ENCODE results near the gene ZNF644.
"Not testable (repeated sequence)": the region's sequence is repeated elsewhere in the genome, so short reads cannot be mapped to it uniquely, and the experiment has no call there.

ZNF644 gene

GRCh38 chr1:91059157-91059556 is 37.3 kb upstream of the ZNF644 start:
- no peak for TF ChIP-seq CTCF (IDR thresholded peaks at IDR 0.05; ENCODE audit: poor library complexity, severe bottlenecking)
- no peaks in the 10 kb centered on the region for H3K9me3 ChIP-seq (ENCODE audit: severe bottlenecking)
- H3K36me3 ChIP-seq (ENCODE audit: low read depth), result no peaks in the 10 kb centered on the region
- ATAC-seq (ENCODE audit: low read depth), result no peak
- no peak overlapping the region for H3K4me3 ChIP-seq (ENCODE audit: severe bottlenecking)
- H3K27ac ChIP-seq (ENCODE audit: poor library complexity, severe bottlenecking), result no peak overlapping the region
- DNase-seq (ENCODE audit: low spot score), result no peak
- H3K27me3 ChIP-seq (ENCODE audit: insufficient read depth, poor library complexity, severe bottlenecking), result peaks cover 6% of the 10 kb centered on the region
- H3K4me1 ChIP-seq (ENCODE audit: insufficient read depth, poor library complexity, severe bottlenecking), result no peaks in the 10 kb centered on the region

- Histone ChIP-seq H3K27me3 (ENCODE audit: insufficient read depth, poor library complexity, severe bottlenecking) (peaks cover 6% of the 10 kb centered on the region), H3K36me3 (ENCODE audit: low read depth) (no peaks in the 10 kb centered on the region), H3K27ac (ENCODE audit: poor library complexity, severe bottlenecking) (no peak overlapping the region), H3K4me3 (ENCODE audit: severe bottlenecking) (no peak overlapping the region), H3K9me3 (ENCODE audit: severe bottlenecking) (no peaks in the 10 kb centered on the region), H3K4me1 (ENCODE audit: insufficient read depth, poor library complexity, severe bottlenecking) (no peaks in the 10 kb centered on the region)
- ATAC-seq (ENCODE audit: low read depth) (no peak), DNase-seq (ENCODE audit: low spot score) (no peak)
- TF ChIP-seq CTCF (IDR thresholded peaks at IDR 0.05; ENCODE audit: poor library complexity, severe bottlenecking), result no peak
These were observed 35.9 kb upstream of the ZNF644 start for GRCh38 chr1:91057784-91058183.

GRCh38 chr1:91054780-91055481 is 33.1 kb upstream of the ZNF644 start:
- peaks cover 6% of the 10 kb centered on the region for H3K27me3 ChIP-seq (ENCODE audit: insufficient read depth, poor library complexity, severe bottlenecking)
- H3K4me1 ChIP-seq (ENCODE audit: insufficient read depth, poor library complexity, severe bottlenecking), result no peaks in the 10 kb centered on the region
- no peak for ATAC-seq (ENCODE audit: low read depth)
- H3K36me3 ChIP-seq (ENCODE audit: low read depth), result no peaks in the 10 kb centered on the region
- TF ChIP-seq CTCF (IDR thresholded peaks at IDR 0.05; ENCODE audit: poor library complexity, severe bottlenecking), result no peak
- DNase-seq (ENCODE audit: low spot score), result no peak
- H3K4me3 ChIP-seq (ENCODE audit: severe bottlenecking), result no peak overlapping the region
- no peaks in the 10 kb centered on the region for H3K9me3 ChIP-seq (ENCODE audit: severe bottlenecking)
- no peak overlapping the region for H3K27ac ChIP-seq (ENCODE audit: poor library complexity, severe bottlenecking)

GRCh38 chr1:91053630-91054029 is 31.8 kb upstream of the ZNF644 start:
- Histone ChIP-seq H3K36me3 (ENCODE audit: low read depth) (no peaks in the 10 kb centered on the region), H3K4me1 (ENCODE audit: insufficient read depth, poor library complexity, severe bottlenecking) (no peaks in the 10 kb centered on the region), H3K4me3 (ENCODE audit: severe bottlenecking) (no peak overlapping the region), H3K9me3 (ENCODE audit: severe bottlenecking) (no peaks in the 10 kb centered on the region), H3K27ac (ENCODE audit: poor library complexity, severe bottlenecking) (no peak overlapping the region), H3K27me3 (ENCODE audit: insufficient read depth, poor library complexity, severe bottlenecking) (peaks cover 4% of the 10 kb centered on the region)
- no peak for TF ChIP-seq CTCF (IDR thresholded peaks at IDR 0.05; ENCODE audit: poor library complexity, severe bottlenecking)
- DNase-seq (ENCODE audit: low spot score) (no peak), ATAC-seq (ENCODE audit: low read depth) (no peak)

- not testable (repeated sequence) for H3K36me3 ChIP-seq (ENCODE audit: low read depth); H3K4me3 ChIP-seq (ENCODE audit: severe bottlenecking); DNase-seq (ENCODE audit: low spot score); H3K27me3 ChIP-seq (ENCODE audit: insufficient read depth, poor library complexity, severe bottlenecking); H3K27ac ChIP-seq (ENCODE audit: poor library complexity, severe bottlenecking); H3K9me3 ChIP-seq (ENCODE audit: severe bottlenecking); H3K4me1 ChIP-seq (ENCODE audit: insufficient read depth, poor library complexity, severe bottlenecking); ATAC-seq (ENCODE audit: low read depth)
These were observed 27.7 kb upstream of the ZNF644 start for GRCh38 chr1:91049551-91049950.

All from RWPE2 (cell line).